WTC11 (cell line): Measurements from ENCODE around the gene APOBEC3H. TPM values are rescaled to one million over a fixed set of nuclear protein-coding genes. Genes with fewer than 3 reads are reported as not detected.

Experiments used
- ATAC-seq: fragments of 200-7000 bp; cut with Tn5 transposase; 2 replicates; pipeline ENCODE4 v1.10.0; 2021; ENCODE audit warnings: mild to moderate bottlenecking, moderate library complexity
- CTCF ChIA-PET: fragments of 300-600 bp; sonication (Branson Sonifier 250); formaldehyde crosslinking; loops from one replicate; lab custom pipeline; 2021; ENCODE audit warnings: antibody characterized with exemption; lab: Charles Lee
- POLR2A ChIA-PET: fragments of 350-600 bp; sonication (Branson Sonifier 250); formaldehyde crosslinking; loops from one replicate; lab custom pipeline; 2021; ENCODE audit warnings: antibody characterized with exemption; lab: Charles Lee
- DNase-seq: peaks from one replicate; pipeline ENCODE4 v3.0.0; 2021; ENCODE audit warnings: low spot score
- H3K27ac Mint-ChIP-seq: 2 replicates; pipeline ENCODE4 v1.8.0; 2021; ENCODE audit warnings: mixed read lengths
- H3K27me3 Mint-ChIP-seq: 2 replicates; pipeline ENCODE4 v1.8.0; 2021; ENCODE audit warnings: low read depth, mild to moderate bottlenecking, moderate library complexity, mixed read lengths
- H3K36me3 Mint-ChIP-seq: 2 replicates; pipeline ENCODE4 v1.8.0; 2021; ENCODE audit warnings: mixed read lengths
- H3K4me1 Mint-ChIP-seq: 2 replicates; pipeline ENCODE4 v1.8.0; 2022; ENCODE audit warnings: mixed read lengths
- H3K4me3 Mint-ChIP-seq: 2 replicates; pipeline ENCODE4 v1.8.0; 2021; ENCODE audit warnings: mild to moderate bottlenecking, moderate library complexity, mixed read lengths
- H3K9me3 Mint-ChIP-seq: 2 replicates; pipeline ENCODE4 v1.8.0; 2021; ENCODE audit warnings: mixed read lengths
- ATF1 ChIP-seq: sonication (generic); formaldehyde crosslinking; IDR thresholded peaks from 2 replicates; pipeline ENCODE4 v1.8.1; 2023; ENCODE audit warnings: mild to moderate bottlenecking, moderate library complexity, missing genetic modification reagents
- ATF2 ChIP-seq: sonication (generic); formaldehyde crosslinking; IDR thresholded peaks from 2 replicates; pipeline ENCODE4 v1.8.1; 2022; ENCODE audit warnings: low read depth, missing genetic modification reagents, borderline replicate concordance
- CBFB ChIP-seq: sonication (generic); formaldehyde crosslinking; IDR thresholded peaks from 2 replicates; pipeline ENCODE4 v1.8.1; 2022; ENCODE audit warnings: mild to moderate bottlenecking, low read depth, missing genetic modification reagents
- E2F1 ChIP-seq: sonication (generic); formaldehyde crosslinking; IDR thresholded peaks from 2 replicates; pipeline ENCODE4 v1.8.0; 2022; ENCODE audit warnings: mild to moderate bottlenecking, missing genetic modification reagents
- FOXP1 ChIP-seq: sonication (generic); formaldehyde crosslinking; IDR thresholded peaks from 2 replicates; pipeline ENCODE4 v1.8.0; 2022; ENCODE audit warnings: missing genetic modification reagents, mild to moderate bottlenecking, moderate library complexity, borderline replicate concordance
- FOXP4 ChIP-seq: sonication (generic); formaldehyde crosslinking; IDR thresholded peaks from 2 replicates; pipeline ENCODE4 v1.8.0; 2022; ENCODE audit warnings: mild to moderate bottlenecking, missing genetic modification reagents
- GABPB1 ChIP-seq: sonication (generic); formaldehyde crosslinking; IDR thresholded peaks from 2 replicates; pipeline ENCODE4 v1.8.1; 2023; ENCODE audit warnings: mild to moderate bottlenecking, missing genetic modification reagents
- IRF2 ChIP-seq: sonication (generic); formaldehyde crosslinking; IDR thresholded peaks from 2 replicates; pipeline ENCODE4 v1.8.0; 2022; ENCODE audit warnings: low read depth, missing genetic modification reagents, borderline replicate concordance
- PRDM15 ChIP-seq: sonication (generic); formaldehyde crosslinking; IDR thresholded peaks from 2 replicates; pipeline ENCODE4 v1.8.0; 2022; ENCODE audit warnings: missing genetic modification reagents
- PREB ChIP-seq: sonication (generic); formaldehyde crosslinking; IDR thresholded peaks from 2 replicates; pipeline ENCODE4 v1.8.1; 2022; ENCODE audit warnings: mild to moderate bottlenecking, missing genetic modification reagents, moderate library complexity, borderline replicate concordance
- RELA ChIP-seq: sonication (generic); formaldehyde crosslinking; IDR thresholded peaks from 2 replicates; pipeline ENCODE4 v1.8.1; 2022; ENCODE audit warnings: missing genetic modification reagents, mild to moderate bottlenecking, borderline replicate concordance
- RORB ChIP-seq: fragments of 250-450 bp; sonication (Bioruptor Pico); IDR thresholded peaks from 2 replicates; pipeline ENCODE4 v1.9.0; 2021; ENCODE audit warnings: mild to moderate bottlenecking
- SP1 ChIP-seq: sonication (generic); formaldehyde crosslinking; conservative IDR thresholded peaks from 2 replicates; pipeline ENCODE4 v1.8.1; 2022; ENCODE audit warnings: missing genetic modification reagents
- STAT6 ChIP-seq: sonication (generic); formaldehyde crosslinking; conservative IDR thresholded peaks from 2 replicates; pipeline ENCODE4 v1.8.1; 2023; ENCODE audit warnings: mild to moderate bottlenecking, low read depth, missing genetic modification reagents, moderate library complexity
- TEAD4 ChIP-seq: sonication (generic); formaldehyde crosslinking; IDR thresholded peaks from 2 replicates; pipeline ENCODE4 v1.8.0; 2022; ENCODE audit warnings: mild to moderate bottlenecking, missing genetic modification reagents
- ZNF263 ChIP-seq: sonication (generic); formaldehyde crosslinking; IDR thresholded peaks from 2 replicates; pipeline ENCODE4 v1.8.1; 2022; ENCODE audit warnings: low read depth, mild to moderate bottlenecking, moderate library complexity, missing genetic modification reagents
- ZNF423 ChIP-seq: fragments of 250-450 bp; sonication (Bioruptor Pico); IDR thresholded peaks from 2 replicates; pipeline ENCODE4 v2.1.2; 2022; ENCODE audit warnings: mild to moderate bottlenecking, moderate library complexity
- ZNF512 ChIP-seq: sonication (generic); formaldehyde crosslinking; IDR thresholded peaks from 2 replicates; pipeline ENCODE4 v1.8.1; 2022; ENCODE audit warnings: missing genetic modification reagents, borderline replicate concordance
- total RNA-seq: library from RNA; stranded (reverse); gene quantifications from 3 replicates; pipeline ENCODE4 v1.2.3, GENCODE V29; 2021

The APOBEC3H gene
- total RNA-seq, 1 experiment from 2014 or later = 0.42 TPM

- no peak for TF ChIP-seq TEAD4 (CRISPR knock-in tag)
- no peak for TF ChIP-seq SP1 (CRISPR knock-in tag)
- no peak for TF ChIP-seq PREB (CRISPR knock-in tag)
- no peak for TF ChIP-seq ATF1 (CRISPR knock-in tag)
- no peak for TF ChIP-seq PRDM15
- no peak for TF ChIP-seq STAT6
- no peak for TF ChIP-seq ZNF423 (CRISPR knock-in tag)
- no peak for TF ChIP-seq CBFB (CRISPR knock-in tag)
- TF ChIP-seq ZNF263 (CRISPR knock-in tag) = no peak
- TF ChIP-seq FOXP4 (CRISPR knock-in tag) = no peak
- no peak for TF ChIP-seq ZNF512 (CRISPR knock-in tag)
Measured at GRCh38 chr22:39108487-39108886, 11.4 kb downstream of the APOBEC3H start (continued).

GRCh38 chr22:39109361-39109760 lies 12.3 kb downstream of the APOBEC3H start:
- CTCF ChIA-PET = no interaction called here
- H3K27me3 Mint-ChIP-seq = peaks cover 15% of the 10 kb centered on the region

More at GRCh38 chr22:39109361-39109760, 12.3 kb downstream of the APOBEC3H start:
- POLR2A ChIA-PET = interaction anchor here (0.6 kb wide), 1 partner anchor 202 kb away, joined by 3 read pairs; no protein-coding TSS in a partner anchor
- Mint-ChIP-seq H3K27ac (no peak overlapping the region), H3K9me3 (no peaks in the 10 kb centered on the region), H3K36me3 (no peaks in the 10 kb centered on the region), H3K4me3 (no peak overlapping the region), H3K4me1 (peaks cover 23% of the 10 kb centered on the region)
- DNase-seq = no peak
- ATAC-seq = no peak
- TF ChIP-seq FOXP1 (CRISPR knock-in tag) = no peak
- TF ChIP-seq E2F1 (CRISPR knock-in tag) = no peak
- no peak for TF ChIP-seq ATF2
- no peak for TF ChIP-seq IRF2
- TF ChIP-seq RELA (CRISPR knock-in tag) = no peak
- no peak for TF ChIP-seq RORB (CRISPR knock-in tag)
- TF ChIP-seq ZNF512 (CRISPR knock-in tag) = no peak
- TF ChIP-seq GABPB1 (CRISPR knock-in tag) = no peak
